WTC11 (cell line): ENCODE measurements around the gene TXNRD1. TPM values are rescaled to one million over a fixed set of nuclear protein-coding genes. Genes with fewer than 3 reads are reported as not detected.
A peak's percentile ranks its signal among the peaks of the same experiment; 100 is the strongest.

ENCODE experiments used
- ATAC-seq: fragments of 200-7000 bp; cut with Tn5 transposase; 2 replicates; pipeline ENCODE4 v1.10.0; 2021; ENCODE audit warnings: mild to moderate bottlenecking, moderate library complexity
- CTCF ChIA-PET: fragments of 300-600 bp; sonication (Branson Sonifier 250); formaldehyde crosslinking; loops from one replicate; lab custom pipeline; 2021; ENCODE audit warnings: antibody characterized with exemption; lab: Charles Lee
- POLR2A ChIA-PET: fragments of 350-600 bp; sonication (Branson Sonifier 250); formaldehyde crosslinking; loops from one replicate; lab custom pipeline; 2021; ENCODE audit warnings: antibody characterized with exemption; lab: Charles Lee
- DNase-seq: peaks from one replicate; pipeline ENCODE4 v3.0.0; 2021; ENCODE audit warnings: low spot score
- H3K27ac Mint-ChIP-seq: 2 replicates; pipeline ENCODE4 v1.8.0; 2021; ENCODE audit warnings: mixed read lengths
- H3K27me3 Mint-ChIP-seq: 2 replicates; pipeline ENCODE4 v1.8.0; 2021; ENCODE audit warnings: low read depth, mild to moderate bottlenecking, moderate library complexity, mixed read lengths
- H3K36me3 Mint-ChIP-seq: 2 replicates; pipeline ENCODE4 v1.8.0; 2021; ENCODE audit warnings: mixed read lengths
- H3K4me1 Mint-ChIP-seq: 2 replicates; pipeline ENCODE4 v1.8.0; 2022; ENCODE audit warnings: mixed read lengths
- H3K4me3 Mint-ChIP-seq: 2 replicates; pipeline ENCODE4 v1.8.0; 2021; ENCODE audit warnings: mild to moderate bottlenecking, moderate library complexity, mixed read lengths
- H3K9me3 Mint-ChIP-seq: 2 replicates; pipeline ENCODE4 v1.8.0; 2021; ENCODE audit warnings: mixed read lengths
- ELF4 ChIP-seq: sonication (generic); formaldehyde crosslinking; IDR thresholded peaks from 2 replicates; pipeline ENCODE4 v1.8.1; 2022; ENCODE audit warnings: low read depth, mild to moderate bottlenecking, moderate library complexity, missing genetic modification reagents
- ETV6 ChIP-seq: sonication (generic); formaldehyde crosslinking; IDR thresholded peaks from 2 replicates; pipeline ENCODE4 v1.8.1; 2022; ENCODE audit warnings: mild to moderate bottlenecking, missing genetic modification reagents
- FOXJ3 ChIP-seq: sonication (generic); formaldehyde crosslinking; IDR thresholded peaks from 2 replicates; pipeline ENCODE4 v1.9.0; 2021; ENCODE audit warnings: missing genetic modification reagents, mild to moderate bottlenecking, borderline replicate concordance
- KAT7 ChIP-seq: sonication (generic); formaldehyde crosslinking; IDR thresholded peaks from 2 replicates; pipeline ENCODE4 v1.8.1; 2023; ENCODE audit warnings: missing genetic modification reagents, mild to moderate bottlenecking, borderline replicate concordance
- MXD4 ChIP-seq: fragments of 250-450 bp; sonication (Bioruptor Pico); IDR thresholded peaks from 2 replicates; pipeline ENCODE4 v1.8.0; 2021; ENCODE audit warnings: mild to moderate bottlenecking, moderate library complexity, borderline replicate concordance
- MYBL2 ChIP-seq: sonication (generic); formaldehyde crosslinking; IDR thresholded peaks from 2 replicates; pipeline ENCODE4 v1.8.1; 2023; ENCODE audit warnings: mild to moderate bottlenecking, moderate library complexity, missing genetic modification reagents
- NFE2L1 ChIP-seq: sonication (generic); formaldehyde crosslinking; IDR thresholded peaks from 2 replicates; pipeline ENCODE4 v1.8.1; 2023; ENCODE audit warnings: missing genetic modification reagents
- NFYB ChIP-seq: sonication (generic); formaldehyde crosslinking; conservative IDR thresholded peaks from 2 replicates; pipeline ENCODE4 v1.8.0; 2022; ENCODE audit warnings: low read depth, missing genetic modification reagents
- RELA ChIP-seq: sonication (generic); formaldehyde crosslinking; IDR thresholded peaks from 2 replicates; pipeline ENCODE4 v1.8.1; 2022; ENCODE audit warnings: missing genetic modification reagents, mild to moderate bottlenecking, borderline replicate concordance
- RORB ChIP-seq: fragments of 250-450 bp; sonication (Bioruptor Pico); IDR thresholded peaks from 2 replicates; pipeline ENCODE4 v1.9.0; 2021; ENCODE audit warnings: mild to moderate bottlenecking
- TEAD1 ChIP-seq: sonication (generic); formaldehyde crosslinking; IDR thresholded peaks from 2 replicates; pipeline ENCODE4 v1.8.0; 2022; ENCODE audit warnings: mild to moderate bottlenecking, missing genetic modification reagents
- TEAD4 ChIP-seq: sonication (generic); formaldehyde crosslinking; IDR thresholded peaks from 2 replicates; pipeline ENCODE4 v1.8.0; 2022; ENCODE audit warnings: mild to moderate bottlenecking, missing genetic modification reagents
- TP53 ChIP-seq: sonication (generic); formaldehyde crosslinking; IDR thresholded peaks from 2 replicates; pipeline ENCODE4 v1.8.1; 2023; ENCODE audit warnings: mild to moderate bottlenecking, missing genetic modification reagents
- ZNF219 ChIP-seq: sonication (generic); formaldehyde crosslinking; IDR thresholded peaks from 2 replicates; pipeline ENCODE4 v1.8.0; 2023; ENCODE audit warnings: missing genetic modification reagents, mild to moderate bottlenecking, borderline replicate concordance
- ZNF317 ChIP-seq: sonication (generic); formaldehyde crosslinking; IDR thresholded peaks from 2 replicates; pipeline ENCODE4 v1.8.1; 2023; ENCODE audit warnings: low read depth, mild to moderate bottlenecking, moderate library complexity, missing genetic modification reagents, borderline replicate concordance
- total RNA-seq: library from RNA; stranded (reverse); gene quantifications from 3 replicates; pipeline ENCODE4 v1.2.3, GENCODE V29; 2021
- TF ChIP-seq, protein P1 (sequence below): sonication (generic); formaldehyde crosslinking; IDR thresholded peaks from 2 replicates; pipeline ENCODE4 v1.8.1; 2023; ENCODE audit warnings: mild to moderate bottlenecking, missing genetic modification reagents, moderate library complexity
- TF ChIP-seq, protein P2 (sequence below): sonication (generic); formaldehyde crosslinking; IDR thresholded peaks from 2 replicates; pipeline ENCODE4 v1.8.0; 2023; ENCODE audit warnings: missing genetic modification reagents
- TF ChIP-seq, protein P3 (sequence below): sonication (generic); formaldehyde crosslinking; IDR thresholded peaks from 2 replicates; pipeline ENCODE4 v1.8.0; 2022; ENCODE audit warnings: mild to moderate bottlenecking, missing genetic modification reagents
- TF ChIP-seq, protein P4 (sequence below): fragments of 250-450 bp; sonication (Bioruptor Pico); conservative IDR thresholded peaks from 2 replicates; pipeline ENCODE4 v1.9.0; 2021; ENCODE audit warnings: mild to moderate bottlenecking
- TF ChIP-seq, protein P5 (sequence below): sonication (generic); formaldehyde crosslinking; IDR thresholded peaks from 2 replicates; pipeline ENCODE4 v1.8.1; 2023; ENCODE audit warnings: mild to moderate bottlenecking, missing genetic modification reagents, moderate library complexity
- TF ChIP-seq, protein P6 (sequence below): sonication (generic); formaldehyde crosslinking; IDR thresholded peaks from 2 replicates; pipeline ENCODE4 v1.8.1; 2023; ENCODE audit warnings: mild to moderate bottlenecking, moderate library complexity, missing genetic modification reagents

Gene TXNRD1
- total RNA-seq, 1 experiment from 2014 or later: 113 TPM

DNA sequence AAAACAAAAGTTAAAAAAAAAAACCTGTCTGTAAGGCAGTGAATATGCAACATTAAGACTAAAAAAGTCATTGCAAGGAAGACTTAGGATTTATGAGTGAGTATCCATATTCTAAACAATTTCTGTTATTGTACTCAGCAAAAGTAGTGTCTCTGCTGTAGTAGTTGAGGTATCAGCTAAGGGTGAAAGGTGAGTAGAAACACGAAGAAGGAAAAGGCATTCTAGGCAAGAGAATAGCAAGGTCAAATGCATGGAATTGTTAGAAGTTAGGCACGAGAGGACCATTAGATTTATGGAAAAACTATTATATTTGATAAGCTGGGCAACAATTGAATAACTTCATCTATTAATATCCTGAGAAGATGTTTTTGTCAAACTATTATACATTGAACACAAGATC, 89.8 kb downstream of the TXNRD1 start:
- DNase-seq: no peak
- Mint-ChIP-seq H3K4me1 (peaks cover 72% of the 10 kb centered on the region), H3K36me3 (peaks cover 9% of the 10 kb centered on the region), H3K4me3 (no peak overlapping the region), H3K27ac (no peak overlapping the region), H3K27me3 (no peaks in the 10 kb centered on the region; the same call in 1 of the 2 replicates), H3K9me3 (no peaks in the 10 kb centered on the region)
- no peak for TF ChIP-seq ELF4
- no peak for TF ChIP-seq RORB (CRISPR knock-in tag)
- TF ChIP-seq, protein P1, sequence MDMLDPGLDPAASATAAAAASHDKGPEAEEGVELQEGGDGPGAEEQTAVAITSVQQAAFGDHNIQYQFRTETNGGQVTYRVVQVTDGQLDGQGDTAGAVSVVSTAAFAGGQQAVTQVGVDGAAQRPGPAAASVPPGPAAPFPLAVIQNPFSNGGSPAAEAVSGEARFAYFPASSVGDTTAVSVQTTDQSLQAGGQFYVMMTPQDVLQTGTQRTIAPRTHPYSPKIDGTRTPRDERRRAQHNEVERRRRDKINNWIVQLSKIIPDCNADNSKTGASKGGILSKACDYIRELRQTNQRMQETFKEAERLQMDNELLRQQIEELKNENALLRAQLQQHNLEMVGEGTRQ (CRISPR knock-in tag): no peak
- CTCF ChIA-PET: no interaction called here
- ATAC-seq: no peak
- POLR2A ChIA-PET: no interaction called here

DNA sequence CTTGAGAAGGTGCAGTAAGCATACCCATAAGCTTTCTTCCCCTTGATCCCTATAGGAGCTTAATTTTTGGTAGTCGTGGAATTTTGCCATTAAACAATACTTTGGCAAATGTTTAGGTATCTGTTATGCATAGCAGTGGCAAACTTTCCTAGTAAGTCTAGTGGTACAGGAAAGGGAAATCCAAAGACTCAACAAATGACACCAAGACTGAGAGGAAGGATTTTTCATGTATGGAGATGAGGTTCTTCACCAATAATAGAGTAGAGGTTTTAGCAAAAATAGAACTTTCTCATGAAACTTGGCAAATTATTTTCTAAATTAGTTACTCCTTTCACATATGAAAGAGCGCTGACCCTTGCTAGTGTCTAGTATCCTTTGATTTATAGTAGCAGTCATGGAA, 90.8 kb downstream of the TXNRD1 start:
- no peak for ATAC-seq
- H3K27me3 Mint-ChIP-seq: no peaks in the 10 kb centered on the region; the same call in 1 of the 2 replicates
- TF ChIP-seq RELA (CRISPR knock-in tag) (no peak), ETV6 (CRISPR knock-in tag) (no peak), TP53 (CRISPR knock-in tag) (no peak)
- TF ChIP-seq, protein P2, sequence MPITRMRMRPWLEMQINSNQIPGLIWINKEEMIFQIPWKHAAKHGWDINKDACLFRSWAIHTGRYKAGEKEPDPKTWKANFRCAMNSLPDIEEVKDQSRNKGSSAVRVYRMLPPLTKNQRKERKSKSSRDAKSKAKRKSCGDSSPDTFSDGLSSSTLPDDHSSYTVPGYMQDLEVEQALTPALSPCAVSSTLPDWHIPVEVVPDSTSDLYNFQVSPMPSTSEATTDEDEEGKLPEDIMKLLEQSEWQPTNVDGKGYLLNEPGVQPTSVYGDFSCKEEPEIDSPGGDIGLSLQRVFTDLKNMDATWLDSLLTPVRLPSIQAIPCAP (CRISPR knock-in tag): no peak
- H3K36me3 Mint-ChIP-seq: peaks cover 16% of the 10 kb centered on the region
- no peak overlapping the region for H3K27ac Mint-ChIP-seq
- POLR2A ChIA-PET: interaction anchor here (0.6 kb wide), 1 partner anchor 14 kb away, joined by 9 read pairs; no protein-coding TSS in a partner anchor
- peaks cover 69% of the 10 kb centered on the region for H3K4me1 Mint-ChIP-seq
- CTCF ChIA-PET: no interaction called here
- H3K9me3 Mint-ChIP-seq: no peaks in the 10 kb centered on the region
- H3K4me3 Mint-ChIP-seq: no peak overlapping the region
- DNase-seq: no peak

DNA sequence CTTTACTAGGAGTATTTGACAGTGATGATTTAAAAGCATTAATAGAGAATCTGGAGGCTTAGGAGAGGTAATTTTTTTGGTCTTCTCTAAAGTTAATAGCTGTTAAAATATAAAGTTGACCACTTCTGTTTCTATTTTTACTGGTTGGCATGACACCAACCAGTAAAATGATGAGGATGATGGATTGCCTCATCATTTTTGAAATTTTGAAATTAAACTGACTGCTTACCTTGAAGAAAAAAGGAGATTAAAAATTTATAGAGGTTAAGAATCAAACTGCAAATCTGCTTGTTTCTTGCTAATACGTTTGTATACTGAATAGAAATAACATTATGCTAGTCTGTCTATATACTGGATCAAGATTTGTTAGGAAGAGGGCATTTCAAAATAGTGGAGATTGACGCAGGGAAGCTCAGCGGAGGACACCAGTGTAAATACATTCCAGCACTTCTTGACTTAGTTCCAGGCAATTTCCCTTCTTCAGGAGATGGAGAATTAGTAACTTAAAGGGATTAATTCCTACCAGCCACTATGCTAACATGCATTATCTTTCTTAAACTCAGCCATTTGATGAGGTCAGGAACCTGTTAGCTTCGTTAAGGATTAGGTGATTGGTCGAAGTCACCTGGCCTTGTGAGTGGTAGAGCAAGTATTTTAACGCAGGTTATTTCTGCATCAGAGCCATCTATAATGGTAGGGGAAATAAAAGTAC, 91.5 kb downstream of the TXNRD1 start:
- ChIA-PET POLR2A (no interaction called here), CTCF (interaction anchor here (0.6 kb wide), 1 partner anchor 51 kb away, joined by 4 read pairs; no protein-coding TSS in a partner anchor)
- H3K27me3 Mint-ChIP-seq: no peaks in the 10 kb centered on the region; the same call in 1 of the 2 replicates
- ATAC-seq (no peak), DNase-seq (no peak)
- H3K4me1 Mint-ChIP-seq: peaks cover 62% of the 10 kb centered on the region
- peak overlapping the region; percentile 64; the same call in 1 of the 2 replicates for H3K27ac Mint-ChIP-seq
- peaks cover 20% of the 10 kb centered on the region for H3K36me3 Mint-ChIP-seq
- H3K4me3 Mint-ChIP-seq: no peak overlapping the region
- no peaks in the 10 kb centered on the region for H3K9me3 Mint-ChIP-seq
- no peak for TF ChIP-seq ZNF317 (CRISPR knock-in tag)
- TF ChIP-seq TEAD4: no peak
- TF ChIP-seq, protein P3, sequence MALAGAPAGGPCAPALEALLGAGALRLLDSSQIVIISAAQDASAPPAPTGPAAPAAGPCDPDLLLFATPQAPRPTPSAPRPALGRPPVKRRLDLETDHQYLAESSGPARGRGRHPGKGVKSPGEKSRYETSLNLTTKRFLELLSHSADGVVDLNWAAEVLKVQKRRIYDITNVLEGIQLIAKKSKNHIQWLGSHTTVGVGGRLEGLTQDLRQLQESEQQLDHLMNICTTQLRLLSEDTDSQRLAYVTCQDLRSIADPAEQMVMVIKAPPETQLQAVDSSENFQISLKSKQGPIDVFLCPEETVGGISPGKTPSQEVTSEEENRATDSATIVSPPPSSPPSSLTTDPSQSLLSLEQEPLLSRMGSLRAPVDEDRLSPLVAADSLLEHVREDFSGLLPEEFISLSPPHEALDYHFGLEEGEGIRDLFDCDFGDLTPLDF (CRISPR knock-in tag): no peak
- TF ChIP-seq, protein P4, sequence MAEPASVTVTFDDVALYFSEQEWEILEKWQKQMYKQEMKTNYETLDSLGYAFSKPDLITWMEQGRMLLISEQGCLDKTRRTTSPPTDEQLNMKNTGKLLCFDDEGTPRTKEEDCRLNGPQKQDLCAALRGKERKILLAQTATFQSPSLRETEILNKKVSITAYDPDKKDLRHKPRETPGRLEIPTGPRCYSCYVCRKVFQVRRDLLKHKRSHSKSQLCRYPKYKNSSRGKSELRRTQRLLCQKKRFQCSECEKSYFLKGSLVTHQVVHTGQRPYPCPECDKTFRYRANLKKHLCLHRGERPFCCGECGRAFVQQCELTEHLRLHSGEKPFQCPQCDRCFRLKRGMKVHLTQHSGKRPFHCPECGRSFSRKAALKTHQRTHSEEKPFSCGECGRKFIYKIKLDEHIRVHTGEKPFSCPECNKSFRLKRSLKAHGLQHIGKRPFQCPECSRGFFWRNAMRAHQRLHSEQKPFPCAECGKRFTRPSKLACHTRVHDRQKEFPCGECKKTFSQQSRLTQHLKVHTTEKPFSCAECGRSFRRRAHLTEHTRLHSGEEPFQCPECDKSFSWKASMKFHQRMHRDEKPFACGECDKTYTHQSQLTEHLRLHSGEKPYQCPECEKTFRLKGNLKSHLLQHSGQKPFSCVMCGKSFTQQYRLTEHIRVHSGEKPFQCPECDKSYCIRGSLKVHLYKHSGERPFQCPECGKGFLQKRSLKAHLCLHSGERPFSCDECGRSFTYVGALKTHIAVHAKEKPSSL (CRISPR knock-in tag): no peak
- TF ChIP-seq, protein P5, sequence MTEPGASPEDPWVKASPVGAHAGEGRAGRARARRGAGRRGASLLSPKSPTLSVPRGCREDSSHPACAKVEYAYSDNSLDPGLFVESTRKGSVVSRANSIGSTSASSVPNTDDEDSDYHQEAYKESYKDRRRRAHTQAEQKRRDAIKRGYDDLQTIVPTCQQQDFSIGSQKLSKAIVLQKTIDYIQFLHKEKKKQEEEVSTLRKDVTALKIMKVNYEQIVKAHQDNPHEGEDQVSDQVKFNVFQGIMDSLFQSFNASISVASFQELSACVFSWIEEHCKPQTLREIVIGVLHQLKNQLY (CRISPR knock-in tag): no peak
- no peak for TF ChIP-seq FOXJ3
- no peak for TF ChIP-seq TEAD1
- TF ChIP-seq MYBL2 (CRISPR knock-in tag): no peak
- no peak for TF ChIP-seq TP53 (CRISPR knock-in tag)
- TF ChIP-seq KAT7 (CRISPR knock-in tag): no peak
- no peak for TF ChIP-seq MXD4 (CRISPR knock-in tag)
- TF ChIP-seq, protein P1 (CRISPR knock-in tag): no peak
- TF ChIP-seq ZNF219 (CRISPR knock-in tag): no peak
- TF ChIP-seq, protein P6, sequence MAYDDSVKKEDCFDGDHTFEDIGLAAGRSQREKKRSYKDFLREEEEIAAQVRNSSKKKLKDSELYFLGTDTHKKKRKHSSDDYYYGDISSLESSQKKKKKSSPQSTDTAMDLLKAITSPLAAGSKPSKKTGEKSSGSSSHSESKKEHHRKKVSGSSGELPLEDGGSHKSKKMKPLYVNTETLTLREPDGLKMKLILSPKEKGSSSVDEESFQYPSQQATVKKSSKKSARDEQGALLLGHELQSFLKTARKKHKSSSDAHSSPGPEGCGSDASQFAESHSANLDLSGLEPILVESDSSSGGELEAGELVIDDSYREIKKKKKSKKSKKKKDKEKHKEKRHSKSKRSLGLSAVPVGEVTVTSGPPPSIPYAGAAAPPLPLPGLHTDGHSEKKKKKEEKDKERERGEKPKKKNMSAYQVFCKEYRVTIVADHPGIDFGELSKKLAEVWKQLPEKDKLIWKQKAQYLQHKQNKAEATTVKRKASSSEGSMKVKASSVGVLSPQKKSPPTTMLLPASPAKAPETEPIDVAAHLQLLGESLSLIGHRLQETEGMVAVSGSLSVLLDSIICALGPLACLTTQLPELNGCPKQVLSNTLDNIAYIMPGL (CRISPR knock-in tag): no peak
- no peak for TF ChIP-seq NFYB (CRISPR knock-in tag)
- no peak for TF ChIP-seq NFE2L1 (CRISPR knock-in tag)
